K562 (cell line): ENCODE measurements around the gene SSR4. TPM values are rescaled to one million over a fixed set of nuclear protein-coding genes. Genes with fewer than 3 reads are reported as not detected.

Experiments
- BDP1 ChIP-seq: IDR thresholded peaks from 3 replicates; pipeline ENCODE4 v1.6.1; 2011; ENCODE audit not compliant: insufficient read length, insufficient read depth
- BMI1 ChIP-seq: fragments of 150-350 bp; IDR thresholded peaks from 2 replicates; pipeline ENCODE4 v1.6.1; 2014; ENCODE audit warnings: low read length
- CEBPB ChIP-seq: fragments of 450-650 bp; IDR thresholded peaks from 2 replicates; pipeline ENCODE4 v1.6.1; 2016; ENCODE audit warnings: missing genetic modification characterization, missing compliant biosample characterization
- CREB3 ChIP-seq: fragments of 450-650 bp; conservative IDR thresholded peaks from 2 replicates; pipeline ENCODE4 v1.6.1; 2016; ENCODE audit warnings: missing genetic modification characterization, low read depth, mild to moderate bottlenecking, missing compliant biosample characterization, moderate library complexity
- EHMT2 ChIP-seq: fragments of 450-650 bp; IDR thresholded peaks from 2 replicates; pipeline ENCODE4 v1.6.1; 2018; ENCODE audit warnings: antibody characterized with exemption
- ELF1 ChIP-seq: fragments of 200-800 bp; sonication (Bioruptor generic); IDR thresholded peaks from 2 replicates; pipeline ENCODE4 v1.6.1; 2016; ENCODE audit warnings: missing genetic modification characterization, missing compliant biosample characterization
- ETV1 ChIP-seq: fragments of 450-650 bp; conservative IDR thresholded peaks from 2 replicates; pipeline ENCODE4 v1.6.1; 2016; ENCODE audit warnings: missing genetic modification characterization, control low read depth, low read depth, missing compliant biosample characterization
- FOXO4 ChIP-seq: fragments of 450-650 bp; formaldehyde crosslinking; IDR thresholded peaks from 2 replicates; pipeline ENCODE4 v1.4.0; 2020; ENCODE audit warnings: mild to moderate bottlenecking, moderate library complexity
- GTF2A2 ChIP-seq: IDR thresholded peaks from 2 replicates; pipeline ENCODE4 v1.6.1; 2016; ENCODE audit warnings: mild to moderate bottlenecking, missing genetic modification characterization, missing compliant biosample characterization
- HDAC8 ChIP-seq: fragments of 450-650 bp; IDR thresholded peaks from 2 replicates; pipeline ENCODE4 v1.6.1; 2016; ENCODE audit warnings: mild to moderate bottlenecking, missing genetic modification characterization, moderate library complexity, missing compliant biosample characterization
- MECOM ChIP-seq: fragments of 250-450 bp; sonication (Bioruptor Pico); IDR thresholded peaks from 2 replicates; pipeline ENCODE4 v1.8.0; 2022; ENCODE audit warnings: inconsistent platforms
- MTA3 ChIP-seq: fragments of 450-650 bp; formaldehyde crosslinking; IDR thresholded peaks from 2 replicates; pipeline ENCODE4 v1.6.1; 2017; ENCODE audit warnings: mild to moderate bottlenecking, borderline replicate concordance
- NELFE ChIP-seq: IDR thresholded peaks from 2 replicates; pipeline ENCODE4 v1.6.1; 2011; ENCODE audit warnings: mild to moderate bottlenecking; ENCODE audit not compliant: insufficient read depth, insufficient read length
- PHF8 ChIP-seq: fragments of 200-600 bp; sonication (generic); IDR thresholded peaks from 2 replicates; pipeline ENCODE4 v1.6.1; 2012; ENCODE audit warnings: mixed run types, mild to moderate bottlenecking, inconsistent platforms, low read length, moderate library complexity, borderline replicate concordance
- RBBP5 ChIP-seq: fragments of 200-600 bp; sonication (generic); IDR thresholded peaks from 2 replicates; pipeline ENCODE4 v1.6.1; 2012; ENCODE audit warnings: borderline replicate concordance, mild to moderate bottlenecking, low read length, control low read depth, inconsistent platforms; ENCODE audit not compliant: insufficient read depth, poor library complexity, severe bottlenecking
- RUNX1 ChIP-seq: sonication (generic); IDR thresholded peaks from 2 replicates; pipeline ENCODE4 v1.6.1; 2016; ENCODE audit warnings: antibody characterized with exemption, low read depth
- SMARCC2 ChIP-seq: fragments of 450-650 bp; IDR thresholded peaks from 2 replicates; pipeline ENCODE4 v1.6.1; 2017; ENCODE audit warnings: antibody characterized with exemption, moderate library complexity, mild to moderate bottlenecking, low read depth
- SOX6 ChIP-seq: fragments of 450-650 bp; IDR thresholded peaks from 2 replicates; pipeline ENCODE4 v1.6.1; 2014; ENCODE audit warnings: mild to moderate bottlenecking
- SP1 ChIP-seq: sonication (generic); formaldehyde crosslinking; IDR thresholded peaks from 2 replicates; pipeline ENCODE4 v1.8.1; 2022; ENCODE audit warnings: mild to moderate bottlenecking, missing genetic modification reagents
- STAT5A ChIP-seq: IDR thresholded peaks from 2 replicates; pipeline ENCODE4 v1.6.1; 2012; ENCODE audit warnings: low read length, inconsistent platforms, borderline replicate concordance
- U2AF2 ChIP-seq: fragments of 200-400 bp; formaldehyde crosslinking; optimal IDR thresholded peaks from 2 replicates; pipeline ENCODE3; 2017; ENCODE audit warnings: low read depth, mild to moderate bottlenecking, low read length
- USF2 ChIP-seq: sonication (generic); formaldehyde crosslinking; IDR thresholded peaks from 2 replicates; pipeline ENCODE4 v1.5.0; 2020; ENCODE audit warnings: missing genetic modification reagents
- XRCC4 ChIP-seq: IDR thresholded peaks from one replicate; pipeline ENCODE4 v1.6.1; 2011; ENCODE audit not compliant: insufficient read depth, insufficient read length; ENCODE audit errors: extremely low read depth
- ZBTB7A ChIP-seq: IDR thresholded peaks from 2 replicates; pipeline ENCODE4 v1.6.1; 2011; ENCODE audit warnings: low read depth, mild to moderate bottlenecking, low read length, moderate library complexity, borderline replicate concordance; ENCODE audit not compliant: control insufficient read depth
- ZC3H11A ChIP-seq: IDR thresholded peaks from 2 replicates; pipeline ENCODE4 v1.6.1; 2012; ENCODE audit warnings: low read depth, low read length, improper control_type of control experiment
- ZNF583 ChIP-seq: fragments of 250-450 bp; sonication (Bioruptor Pico); IDR thresholded peaks from 2 replicates; pipeline ENCODE4 v1.4.0; 2020
- polyA plus RNA-seq, 8 experiments: library from polyadenylated mRNA; depleted of rRNA in 4 of 8; stranded (reverse) in 5 of 8; unstranded in 3 of 8; fragments of >200 nt; fragmentation: Nextera tagmentation in 2 of 8; fragmentation: Illumina TruSeq in 1 of 8; extraction: Ambion mirVana in 2 of 8; extraction: Trizol in 1 of 8; gene quantifications; 2 replicates each; pipeline versions ENCODE4 v1.2.1 to v1.2.3, GENCODE V29; 2011 to 2014; ENCODE audit warnings: inconsistent platforms in 1 of 8, missing spikeins in 1 of 8
- total RNA-seq, 7 experiments: library from RNA; depleted of rRNA in 6 of 7; stranded (reverse); fragments of >200 nt in 6 of 7; fragmentation: Illumina TruSeq in 2 of 7; extraction: Trizol in 2 of 7; gene quantifications; 2 replicates each; pipeline versions ENCODE4 v1.2.1 to v1.2.3, GENCODE V29; 2011 to 2021; ENCODE audit warnings: low replicate concordance in 1 of 7

SSR4 gene
- total and polyA plus RNA-seq, 9 of the 15 experiments (the other 6 are each of a cell fraction or from before 2014, with no cell fraction given), result 146 to 492 (median 272) TPM

DNA sequence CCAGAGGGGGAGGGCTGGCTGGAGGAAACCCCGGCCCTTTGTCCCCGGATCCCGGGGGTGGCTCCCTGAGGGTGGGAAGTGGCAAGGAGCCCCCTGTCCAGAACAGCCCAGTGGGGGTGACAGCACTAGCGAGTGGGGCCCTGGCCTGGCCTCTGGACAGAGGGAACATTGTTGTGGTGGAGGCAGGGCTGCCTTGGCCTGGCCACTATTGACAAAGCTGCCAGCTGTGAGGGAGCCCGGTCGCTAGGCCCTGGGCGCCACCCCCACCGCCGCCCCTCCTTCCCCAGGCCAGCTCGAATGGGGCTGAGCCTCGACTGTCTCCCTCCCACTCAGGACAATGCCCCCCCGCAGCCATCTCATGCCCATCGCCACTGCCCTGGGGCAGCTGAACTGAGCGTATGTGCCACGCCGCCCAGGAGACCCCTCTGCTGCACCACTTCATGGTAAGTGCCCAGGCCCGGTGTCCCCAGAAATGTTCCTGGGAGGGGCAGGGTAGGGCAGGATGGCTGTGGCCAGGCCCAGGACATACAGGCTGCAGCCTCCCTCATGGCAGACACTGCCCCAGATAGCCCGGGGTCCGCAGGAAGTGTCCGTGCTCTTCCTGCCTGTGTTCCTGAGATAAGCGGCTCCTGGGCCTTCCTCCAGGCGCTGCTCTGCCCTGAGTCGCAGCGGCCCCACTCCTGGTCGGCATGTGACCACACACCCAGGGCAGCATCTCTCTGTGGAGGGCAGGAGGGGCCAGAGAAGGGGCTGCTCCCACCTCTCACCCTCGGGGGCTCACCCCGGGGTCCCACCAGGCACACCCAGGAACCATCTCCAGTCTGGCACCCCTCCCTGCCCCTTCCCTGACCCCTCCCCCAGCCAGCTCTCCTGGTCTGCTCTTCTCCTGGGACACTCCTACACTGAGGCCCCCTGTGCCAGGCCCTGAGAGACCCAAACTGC is 29.1 kb upstream of the SSR4 start (continued):
- TF ChIP-seq RBBP5 (peak; percentile 21), GTF2A2 (tag) (no peak), ELF1 (tag) (0 out of 2 replicates have a peak, but pooled peaks have one; percentile 25), ZBTB7A (peak; percentile 81; the same call in 1 of the 2 replicates), CEBPB (no peak), BMI1 (no peak), XRCC4 (no peak), SP1 (CRISPR knock-in tag) (peak; percentile 53; the same call in 1 of the 2 replicates), STAT5A (peak; percentile 71; the same call in 1 of the 2 replicates), MTA3 (peak; percentile 64; the same call in 1 of the 2 replicates), FOXO4 (CRISPR knock-in tag) (no peak), EHMT2 (no peak), NELFE (no peak), ETV1 (tag) (peak; percentile 95), SOX6 (peak; percentile 71), RUNX1 (peak; percentile 78; the same call in 1 of the 2 replicates), CREB3 (peak; percentile 77; the same call in 1 of the 2 replicates), PHF8 (peak; percentile 40; the same call in 1 of the 2 replicates), HDAC8 (no peak), U2AF2 (no peak), MECOM (CRISPR knock-in tag) (peak; percentile 70), SMARCC2 (peak; percentile 32; the same call in 1 of the 2 replicates), USF2 (CRISPR knock-in tag) (peak; percentile 69), BDP1 (no peak), ZNF583 (0 out of 2 replicates have a peak, but pooled peaks have one; percentile 35), ZC3H11A (no peak)
